ENCODE measurements around the gene DNAH11.

DNA sequence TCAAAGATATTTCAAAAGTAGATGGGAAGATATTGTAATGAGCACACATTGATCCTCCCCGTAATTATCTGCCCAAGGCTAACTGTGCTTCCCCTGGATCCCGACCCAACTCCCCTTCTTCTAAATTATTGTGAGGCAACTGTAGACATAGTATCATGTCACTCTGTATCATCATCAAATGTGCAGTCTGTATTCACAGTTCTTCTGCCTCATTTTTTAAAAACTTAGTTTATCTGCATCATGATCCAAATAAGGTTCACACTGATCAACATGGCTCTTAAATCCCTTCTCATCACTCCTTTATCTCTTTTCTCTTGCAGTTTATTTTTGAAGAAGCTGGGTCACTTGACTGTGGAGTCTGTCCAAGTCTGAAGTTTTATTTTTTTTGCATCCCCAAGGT is 375.4 kb downstream of the DNAH11 start:
- TF ChIP-seq, protein P1, sequence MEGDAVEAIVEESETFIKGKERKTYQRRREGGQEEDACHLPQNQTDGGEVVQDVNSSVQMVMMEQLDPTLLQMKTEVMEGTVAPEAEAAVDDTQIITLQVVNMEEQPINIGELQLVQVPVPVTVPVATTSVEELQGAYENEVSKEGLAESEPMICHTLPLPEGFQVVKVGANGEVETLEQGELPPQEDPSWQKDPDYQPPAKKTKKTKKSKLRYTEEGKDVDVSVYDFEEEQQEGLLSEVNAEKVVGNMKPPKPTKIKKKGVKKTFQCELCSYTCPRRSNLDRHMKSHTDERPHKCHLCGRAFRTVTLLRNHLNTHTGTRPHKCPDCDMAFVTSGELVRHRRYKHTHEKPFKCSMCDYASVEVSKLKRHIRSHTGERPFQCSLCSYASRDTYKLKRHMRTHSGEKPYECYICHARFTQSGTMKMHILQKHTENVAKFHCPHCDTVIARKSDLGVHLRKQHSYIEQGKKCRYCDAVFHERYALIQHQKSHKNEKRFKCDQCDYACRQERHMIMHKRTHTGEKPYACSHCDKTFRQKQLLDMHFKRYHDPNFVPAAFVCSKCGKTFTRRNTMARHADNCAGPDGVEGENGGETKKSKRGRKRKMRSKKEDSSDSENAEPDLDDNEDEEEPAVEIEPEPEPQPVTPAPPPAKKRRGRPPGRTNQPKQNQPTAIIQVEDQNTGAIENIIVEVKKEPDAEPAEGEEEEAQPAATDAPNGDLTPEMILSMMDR (IDR thresholded peaks at IDR 0.05), result no peak
- no peak for TF ChIP-seq EP300 (IDR thresholded peaks at IDR 0.05)

All from tibial nerve (tissue), 4 donors.